CD4-positive, alpha-beta memory T cell (primary cell): ENCODE data around the gene ZMYM4. TPM values are rescaled to one million over a fixed set of nuclear protein-coding genes. Genes with fewer than 3 reads are reported as not detected.
"Not testable (repeated sequence)": the region's sequence is repeated elsewhere in the genome, so short reads cannot be mapped to it uniquely, and the experiment has no call there.

ENCODE experiments used
- CTCF ChIA-PET: fragments of 350-600 bp; sonication (Branson Sonifier 250); formaldehyde crosslinking; loops from one replicate; lab custom pipeline; 2021; ENCODE audit warnings: inconsistent platforms; ENCODE audit not compliant: partially characterized antibody; lab: Charles Lee
- POLR2A ChIA-PET: fragments of 350-600 bp; sonication (Branson Sonifier 250); formaldehyde crosslinking; loops from one replicate; lab custom pipeline; 2021; ENCODE audit not compliant: partially characterized antibody; lab: Charles Lee
- DNase-seq, 5 donors: peaks; one replicate each; pipeline versions ENCODE4 v3.0.0 to v3.0.0-alpha.2; 2020 to 2022; ENCODE audit warnings: mixed read lengths in 1 of 5
- H3K27ac ChIP-seq: one replicate; pipeline ENCODE4 v1.7.0; 2013; ENCODE audit warnings: low read depth, low read length
- H3K27me3 ChIP-seq: 2 replicates; pipeline ENCODE4 v1.7.0; 2013; ENCODE audit warnings: mild to moderate bottlenecking, low read length, moderate library complexity; ENCODE audit not compliant: insufficient read depth
- H3K36me3 ChIP-seq: 2 replicates; pipeline ENCODE4 v1.7.0; 2013; ENCODE audit warnings: mild to moderate bottlenecking, low read length, moderate library complexity; ENCODE audit not compliant: insufficient read depth
- H3K4me1 ChIP-seq: 2 replicates; pipeline ENCODE4 v1.7.0; 2013; ENCODE audit warnings: mild to moderate bottlenecking, low read length, moderate library complexity; ENCODE audit not compliant: insufficient read depth
- H3K4me3 ChIP-seq, 2 donors: one replicate each; pipeline ENCODE4 v1.7.0; 2013; ENCODE audit warnings: low read length in 2 of 2, mild to moderate bottlenecking in 1 of 2
- H3K9me3 ChIP-seq, 2 donors: one replicate each; pipeline ENCODE4 v1.7.0; 2013; ENCODE audit warnings: low read length in 2 of 2, control low read depth in 1 of 2; ENCODE audit not compliant: control insufficient read depth in 1 of 2
- H3K27ac Mint-ChIP-seq, 7 donors: one replicate each; pipeline ENCODE4 v1.8.0; 2020 to 2021; ENCODE audit warnings: mixed read lengths in 7 of 7, mild to moderate bottlenecking in 6 of 7, inconsistent platforms in 3 of 7, moderate library complexity in 3 of 7
- H3K27me3 Mint-ChIP-seq, 2 donors: one replicate each; pipeline ENCODE4 v1.8.0; 2020 to 2021; ENCODE audit warnings: mixed read lengths in 2 of 2
- H3K36me3 Mint-ChIP-seq, 2 donors: one replicate each; pipeline ENCODE4 v1.8.0; 2020 to 2021; ENCODE audit warnings: mixed read lengths in 2 of 2, inconsistent platforms in 1 of 2, mild to moderate bottlenecking in 1 of 2
- H3K4me1 Mint-ChIP-seq, 4 donors: one replicate each; pipeline ENCODE4 v1.8.0; 2020 to 2021; ENCODE audit warnings: mixed read lengths in 4 of 4, mild to moderate bottlenecking in 1 of 4
- H3K4me3 Mint-ChIP-seq, 8 donors: one replicate each; pipeline ENCODE4 v1.8.0; 2020 to 2021; ENCODE audit warnings: mixed read lengths in 8 of 8, mild to moderate bottlenecking in 7 of 8, moderate library complexity in 6 of 8, inconsistent platforms in 3 of 8
- H3K9me3 Mint-ChIP-seq, 8 donors: one replicate each; pipeline ENCODE4 v1.8.0; 2020 to 2021; ENCODE audit warnings: mixed read lengths in 8 of 8, mild to moderate bottlenecking in 5 of 8, inconsistent platforms in 3 of 8, moderate library complexity in 1 of 8
- intact Hi-C: fragments of 100-400 bp; cut with micrococcal nuclease; formaldehyde crosslinking; loops from one replicate; pipeline ENCODE4 v1.15.1; 2023
- polyA plus RNA-seq, 2 donors: library from polyadenylated mRNA; unstranded; fragments of 300-500 nt; fragmentation: Illumina TruSeq; gene quantifications; one replicate each; pipeline ENCODE4 v1.2.3, GENCODE V29; 2021
- total RNA-seq, 2 experiments: library from RNA; stranded (reverse); gene quantifications; one replicate each; pipeline ENCODE4 v1.2.3, GENCODE V29; 2021

ZMYM4 gene
- total and polyA plus RNA-seq, 4 experiments from 2014 or later = 13.8 to 41.9 (median 34.5) TPM

DNA sequence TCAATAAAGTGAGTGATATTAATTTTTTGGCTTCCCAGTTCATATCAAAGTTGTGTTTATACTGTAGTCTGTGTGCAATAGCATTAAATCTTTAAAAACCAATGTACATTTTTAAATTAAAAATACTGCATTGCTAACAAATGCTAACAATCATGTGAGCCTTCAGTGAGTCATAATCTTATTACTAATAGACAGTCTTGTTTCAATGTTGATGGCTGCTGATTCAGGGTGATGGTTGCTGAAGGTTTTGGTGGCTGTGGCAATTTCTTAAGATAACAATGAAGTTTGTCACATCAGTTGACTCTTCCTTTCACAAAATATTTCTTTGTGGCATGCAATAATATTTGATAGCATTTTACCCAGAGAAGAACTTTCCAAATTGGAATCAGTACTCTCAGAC is 109.0 kb downstream of the ZMYM4 start:
- CTCF ChIA-PET = no interaction called here
- intact Hi-C loops = no loop called here

DNA sequence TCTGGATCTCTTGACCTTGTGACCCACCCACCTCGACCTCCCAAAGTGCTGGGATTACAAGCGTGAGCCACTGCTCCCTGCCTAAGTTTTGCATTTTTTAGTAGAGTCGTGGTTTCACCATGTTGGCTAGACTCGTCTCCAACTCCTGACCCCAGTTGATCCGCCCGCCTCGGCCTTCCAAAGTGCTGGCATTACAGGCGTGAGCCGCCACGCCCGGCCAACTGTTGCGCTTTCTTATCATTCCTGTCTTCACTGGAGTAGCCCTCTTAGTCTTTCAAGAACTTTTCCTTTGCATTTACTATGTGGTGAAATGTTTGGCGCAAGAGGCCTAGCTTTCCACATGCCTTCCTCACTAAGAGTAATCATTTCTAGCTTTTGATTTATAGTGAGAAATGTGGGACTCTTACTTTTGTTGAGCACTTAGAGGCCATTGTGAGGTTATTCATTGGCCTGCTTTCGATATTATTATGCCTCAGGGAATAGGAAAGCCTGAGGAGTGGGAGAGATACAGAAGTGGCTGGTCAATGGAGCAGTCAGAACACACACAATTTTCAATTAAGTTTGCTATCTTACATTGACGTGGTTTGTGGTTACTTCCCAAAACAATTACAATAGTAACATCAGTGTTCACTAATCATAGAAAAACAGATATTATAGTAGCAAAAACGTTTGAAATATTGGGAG is 111.0 kb downstream of the ZMYM4 start:
- ChIA-PET CTCF (no interaction called here), POLR2A (no interaction called here)
- DNase-seq = no peak
- no peaks in the 10 kb centered on the region for H3K9me3 ChIP-seq
- no peaks in the 10 kb centered on the region for H3K4me1 Mint-ChIP-seq
- H3K27me3 Mint-ChIP-seq = no peaks in the 10 kb centered on the region
- H3K27ac Mint-ChIP-seq = peak overlapping the region in 1 of 7 donors; percentile 37
- peaks cover 8 to 9% of the 10 kb centered on the region in 2 donors for H3K36me3 Mint-ChIP-seq
- H3K4me3 ChIP-seq = no peak overlapping the region
- H3K9me3 Mint-ChIP-seq = no peaks in the 10 kb centered on the region
- no peaks in the 10 kb centered on the region for H3K27me3 ChIP-seq
- no peak overlapping the region for H3K27ac ChIP-seq
- intact Hi-C loops = no loop called here
- H3K4me3 Mint-ChIP-seq = no peak overlapping the region
- H3K4me1 ChIP-seq = no peaks in the 10 kb centered on the region
- H3K36me3 ChIP-seq = no peaks in the 10 kb centered on the region

More for the DNA sequence above, 109.0 kb downstream of the ZMYM4 start:
- Histone ChIP-seq H3K4me3 (no peak overlapping the region), H3K27ac (no peak overlapping the region), H3K9me3 (no peaks in the 10 kb centered on the region), H3K36me3 (no peaks in the 10 kb centered on the region), H3K4me1 (no peaks in the 10 kb centered on the region), H3K27me3 (no peaks in the 10 kb centered on the region)
- POLR2A ChIA-PET = no interaction called here
- Mint-ChIP-seq H3K4me1 (no peaks in the 10 kb centered on the region), H3K9me3 (no peaks in the 10 kb centered on the region), H3K27me3 (no peaks in the 10 kb centered on the region), H3K36me3 (peaks cover 4 to 9% of the 10 kb centered on the region in 2 donors), H3K4me3 (no peak overlapping the region), H3K27ac (no peak overlapping the region)
- DNase-seq = no peak

DNA sequence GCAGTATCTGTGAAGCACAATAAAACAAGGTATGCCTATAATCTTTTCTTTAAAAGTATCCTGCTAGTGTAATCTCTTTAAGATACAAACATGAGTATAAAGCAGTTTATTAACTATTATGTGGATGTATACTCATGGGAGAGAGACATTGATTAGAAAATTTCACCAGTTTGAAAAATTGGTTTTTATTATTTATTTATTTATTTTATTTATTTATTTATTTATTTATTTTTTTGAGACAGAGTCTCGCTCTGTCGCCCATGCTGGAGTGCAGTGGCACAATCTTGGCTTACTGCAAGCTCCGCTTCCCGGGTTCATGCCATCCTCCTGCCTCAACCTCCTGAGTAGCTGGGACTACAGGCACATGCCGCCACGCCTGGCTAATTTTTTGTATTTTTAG is 111.6 kb downstream of the ZMYM4 start:
- H3K4me1 ChIP-seq, POLR2A ChIA-PET, H3K27ac ChIP-seq, H3K27me3 ChIP-seq, H3K36me3 ChIP-seq, intact Hi-C loops, CTCF ChIA-PET, H3K27ac Mint-ChIP-seq, H3K4me3 Mint-ChIP-seq, H3K9me3 Mint-ChIP-seq, H3K27me3 Mint-ChIP-seq, H3K4me1 Mint-ChIP-seq, H3K36me3 Mint-ChIP-seq, H3K4me3 ChIP-seq, H3K9me3 ChIP-seq, DNase-seq: not testable (repeated sequence)

DNA sequence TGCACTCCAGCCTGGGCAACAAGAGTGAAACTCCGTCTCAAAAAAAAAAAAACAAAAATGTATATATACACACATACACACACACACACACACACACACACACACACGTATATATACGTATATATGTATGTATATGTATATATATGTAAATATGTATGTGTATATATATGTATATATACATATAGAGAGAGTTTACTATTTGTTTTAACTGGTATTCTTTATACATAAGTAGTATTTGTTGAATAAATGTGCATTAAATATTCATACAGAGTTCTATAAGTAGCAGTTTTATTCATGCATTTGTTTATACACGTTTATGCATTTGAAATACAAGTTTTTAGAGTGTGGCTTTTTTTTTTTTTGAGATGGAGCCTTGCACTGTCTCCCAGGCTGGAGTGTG is 113.6 kb downstream of the ZMYM4 start:
- POLR2A ChIA-PET = no interaction called here
- no peaks in the 10 kb centered on the region for H3K4me1 Mint-ChIP-seq

DNA sequence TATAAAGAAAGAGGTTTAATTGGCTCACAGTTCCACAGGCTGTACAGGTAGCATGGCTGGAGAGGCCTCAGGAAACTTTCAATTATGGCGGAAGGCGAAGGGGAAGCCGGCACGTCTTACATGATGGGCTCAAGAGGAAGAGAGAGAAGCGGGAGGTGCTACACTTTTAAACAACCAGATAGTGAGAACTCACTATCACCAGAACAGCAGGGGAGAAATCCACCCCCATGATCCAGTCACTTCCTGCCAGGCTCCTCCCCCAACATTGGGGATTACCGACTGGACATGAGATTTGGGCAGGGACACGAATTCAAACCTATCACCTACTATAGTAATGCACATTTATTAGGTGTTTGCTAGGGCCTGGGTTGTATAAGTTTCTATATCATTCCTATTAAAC is 117.8 kb downstream of the ZMYM4 start:
- Mint-ChIP-seq H3K27ac (peak overlapping the region in 1 of 7 donors; percentile 82), H3K4me1 (no peaks in the 10 kb centered on the region), H3K4me3 (no peak overlapping the region), H3K9me3 (no peaks in the 10 kb centered on the region), H3K27me3 (no peaks in the 10 kb centered on the region), H3K36me3 (peaks cover 34 to 42% of the 10 kb centered on the region in 2 donors)
- DNase-seq = no peak
- Histone ChIP-seq H3K4me1 (no peaks in the 10 kb centered on the region), H3K9me3 (no peaks in the 10 kb centered on the region), H3K36me3 (peaks cover 20% of the 10 kb centered on the region), H3K27ac (no peak overlapping the region), H3K4me3 (no peak overlapping the region), H3K27me3 (no peaks in the 10 kb centered on the region)
- CTCF ChIA-PET = no interaction called here
- intact Hi-C loops = no loop called here
- POLR2A ChIA-PET = no interaction called here

More for the DNA sequence above, 113.6 kb downstream of the ZMYM4 start:
- Histone ChIP-seq H3K27me3 (no peaks in the 10 kb centered on the region), H3K36me3 (peaks cover 13% of the 10 kb centered on the region), H3K9me3 (no peaks in the 10 kb centered on the region), H3K4me1 (no peaks in the 10 kb centered on the region), H3K27ac (no peak overlapping the region), H3K4me3 (no peak overlapping the region)
- intact Hi-C loops = no loop called here
- no peaks in the 10 kb centered on the region for H3K9me3 Mint-ChIP-seq
- no peak overlapping the region for H3K27ac Mint-ChIP-seq
- CTCF ChIA-PET = no interaction called here
- H3K27me3 Mint-ChIP-seq = no peaks in the 10 kb centered on the region
- H3K36me3 Mint-ChIP-seq = peaks cover 17 to 19% of the 10 kb centered on the region in 2 donors
- no peak for DNase-seq
- H3K4me3 Mint-ChIP-seq = no peak overlapping the region

DNA sequence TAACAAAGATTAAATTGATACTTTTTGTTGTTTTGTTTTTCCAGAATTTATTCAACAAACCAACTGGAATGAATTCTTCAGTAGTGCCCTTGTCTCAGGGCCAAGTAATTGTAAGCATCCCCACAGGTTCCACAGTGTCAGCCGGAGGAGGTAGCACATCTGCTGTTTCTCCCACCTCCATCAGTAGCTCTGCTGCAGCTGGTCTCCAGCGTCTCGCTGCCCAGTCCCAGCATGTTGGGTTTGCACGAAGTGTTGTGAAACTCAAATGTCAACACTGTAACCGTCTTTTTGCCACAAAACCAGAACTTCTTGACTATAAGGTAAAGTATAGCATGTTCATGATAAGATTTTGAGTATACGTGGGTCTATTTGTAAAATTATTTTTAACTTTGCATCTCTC is 118.5 kb downstream of the ZMYM4 start:
- no peaks in the 10 kb centered on the region for H3K27me3 ChIP-seq
- H3K36me3 ChIP-seq = peaks cover 20% of the 10 kb centered on the region
- intact Hi-C loops = no loop called here
- Mint-ChIP-seq H3K9me3 (no peaks in the 10 kb centered on the region), H3K27me3 (no peaks in the 10 kb centered on the region), H3K4me1 (no peaks in the 10 kb centered on the region), H3K4me3 (no peak overlapping the region), H3K27ac (no peak overlapping the region), H3K36me3 (peaks cover 34 to 40% of the 10 kb centered on the region in 2 donors)
- H3K4me1 ChIP-seq = no peaks in the 10 kb centered on the region
- H3K4me3 ChIP-seq = no peak overlapping the region
- CTCF ChIA-PET = no interaction called here
- no peak for DNase-seq
- no peaks in the 10 kb centered on the region for H3K9me3 ChIP-seq
- POLR2A ChIA-PET = no interaction called here
- no peak overlapping the region for H3K27ac ChIP-seq

DNA sequence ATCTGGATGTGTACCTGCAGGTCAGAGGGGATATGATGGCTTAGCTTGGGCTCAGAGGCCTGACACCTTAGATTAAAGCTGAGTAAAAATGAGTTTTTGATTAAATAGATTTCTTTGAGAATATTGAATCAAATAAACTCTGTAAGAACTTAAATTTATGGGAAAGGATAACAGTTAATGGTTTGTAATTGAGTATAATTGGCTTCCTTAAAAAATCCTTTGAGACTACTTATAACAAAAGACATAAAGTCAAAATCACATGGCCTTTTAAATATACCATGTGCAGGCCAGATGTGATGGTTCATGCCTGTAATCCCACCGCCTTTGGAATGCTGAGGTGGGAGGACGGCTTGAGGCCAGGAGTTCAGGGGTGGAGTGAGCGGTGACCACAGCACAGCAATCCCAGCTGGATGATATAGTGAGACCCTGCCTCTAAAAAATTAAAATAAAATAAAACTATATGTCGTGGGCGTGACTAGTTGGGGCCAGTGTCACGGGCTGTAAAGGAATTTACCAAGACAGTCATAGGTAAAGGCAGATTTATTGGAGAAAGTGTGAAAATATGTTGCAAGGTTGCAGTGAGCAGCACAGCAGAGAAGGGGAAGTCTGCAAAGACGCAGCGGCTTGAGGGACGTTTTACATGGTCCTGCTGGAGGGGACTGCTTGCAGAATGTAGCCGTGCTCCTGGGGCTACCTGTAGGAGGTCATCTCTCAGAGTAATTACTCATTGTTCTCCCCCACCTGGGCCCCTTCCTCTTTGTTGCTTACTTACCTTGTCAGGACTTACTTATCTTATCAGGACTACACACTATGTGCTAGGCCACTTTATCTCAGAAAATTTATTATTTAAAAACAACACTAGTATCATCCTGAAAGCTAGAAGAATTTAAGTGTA is 122.3 kb downstream of the ZMYM4 start:
- peaks cover 47 to 60% of the 10 kb centered on the region in 2 donors for H3K36me3 Mint-ChIP-seq
- Histone ChIP-seq H3K9me3 (no peaks in the 10 kb centered on the region), H3K27me3 (no peaks in the 10 kb centered on the region), H3K27ac (no peak overlapping the region), H3K4me3 (no peak overlapping the region), H3K36me3 (peaks cover 35% of the 10 kb centered on the region), H3K4me1 (no peaks in the 10 kb centered on the region)
- DNase-seq = no peak
- ChIA-PET CTCF (no interaction called here), POLR2A (no interaction called here)
- H3K4me3 Mint-ChIP-seq = no peak overlapping the region
- no peaks in the 10 kb centered on the region for H3K27me3 Mint-ChIP-seq
- H3K9me3 Mint-ChIP-seq = no peaks in the 10 kb centered on the region
- no peaks in the 10 kb centered on the region for H3K4me1 Mint-ChIP-seq
- intact Hi-C loops = no loop called here
- H3K27ac Mint-ChIP-seq = no peak overlapping the region
